GM10248 (cell line): ENCODE measurements around the gene DNAJC5.

Experiments
- CTCF ChIA-PET: fragments of 300-600 bp; sonication (Branson Sonifier 250); formaldehyde crosslinking; extraction: SDS; loops from one replicate; lab custom pipeline; 2021; ENCODE audit warnings: antibody characterized with exemption; lab: Yijun Ruan, JAX
- POLR2A ChIA-PET: fragments of 350-650 bp; sonication (Branson Sonifier 250); formaldehyde crosslinking; extraction: SDS; loops from one replicate; lab custom pipeline; 2020; ENCODE audit warnings: antibody characterized with exemption; lab: Yijun Ruan, JAX
- DNase-seq: peaks from one replicate; pipeline ENCODE4 v3.0.0; 2012; ENCODE audit errors: extremely low spot score
- CTCF ChIP-seq: IDR thresholded peaks from 2 replicates; pipeline ENCODE4 v1.5.1; 2012; ENCODE audit warnings: mild to moderate bottlenecking, low read depth; ENCODE audit errors: extremely low read depth, missing control alignments, control extremely low read depth

The DNAJC5 gene

DNA sequence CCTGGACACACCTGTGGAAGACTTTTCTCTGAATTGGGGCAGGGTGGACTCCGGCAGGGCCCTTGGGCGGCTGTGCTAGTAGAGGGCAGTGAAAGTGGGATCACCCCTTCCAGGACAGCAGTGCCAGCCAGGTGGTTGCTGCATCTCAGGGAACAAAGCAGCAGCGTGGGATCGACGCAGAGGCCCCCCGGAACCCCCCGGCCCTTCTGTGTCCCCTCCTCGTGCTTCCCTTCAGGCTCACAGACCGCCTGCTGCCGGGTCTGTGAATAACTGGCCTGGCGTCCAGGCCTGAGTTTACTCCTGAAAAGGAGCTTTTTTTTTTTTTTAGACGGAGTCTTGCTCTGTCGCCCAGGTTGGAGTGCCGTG is 8.9 kb upstream of the DNAJC5 start:
- ChIA-PET POLR2A (no interaction called here), CTCF (interaction anchor here (1.5 kb wide), 1 partner anchor 348 kb away, joined by 3 read pairs; the partner anchor contains the start of gene PTK6)
- TF ChIP-seq CTCF = no peak
- no peak for DNase-seq

GRCh38 chr20:63886921-63887320 is 8.0 kb upstream of the DNAJC5 start:
- no peak for TF ChIP-seq CTCF
- ChIA-PET POLR2A (no interaction called here), CTCF (interaction anchor here (1.0 to 1.5 kb wide), 2 partner anchors 21 kb away, joined by 3 read pairs; partner anchors contain the start of gene TPD52L2)
- DNase-seq = no peak

DNA sequence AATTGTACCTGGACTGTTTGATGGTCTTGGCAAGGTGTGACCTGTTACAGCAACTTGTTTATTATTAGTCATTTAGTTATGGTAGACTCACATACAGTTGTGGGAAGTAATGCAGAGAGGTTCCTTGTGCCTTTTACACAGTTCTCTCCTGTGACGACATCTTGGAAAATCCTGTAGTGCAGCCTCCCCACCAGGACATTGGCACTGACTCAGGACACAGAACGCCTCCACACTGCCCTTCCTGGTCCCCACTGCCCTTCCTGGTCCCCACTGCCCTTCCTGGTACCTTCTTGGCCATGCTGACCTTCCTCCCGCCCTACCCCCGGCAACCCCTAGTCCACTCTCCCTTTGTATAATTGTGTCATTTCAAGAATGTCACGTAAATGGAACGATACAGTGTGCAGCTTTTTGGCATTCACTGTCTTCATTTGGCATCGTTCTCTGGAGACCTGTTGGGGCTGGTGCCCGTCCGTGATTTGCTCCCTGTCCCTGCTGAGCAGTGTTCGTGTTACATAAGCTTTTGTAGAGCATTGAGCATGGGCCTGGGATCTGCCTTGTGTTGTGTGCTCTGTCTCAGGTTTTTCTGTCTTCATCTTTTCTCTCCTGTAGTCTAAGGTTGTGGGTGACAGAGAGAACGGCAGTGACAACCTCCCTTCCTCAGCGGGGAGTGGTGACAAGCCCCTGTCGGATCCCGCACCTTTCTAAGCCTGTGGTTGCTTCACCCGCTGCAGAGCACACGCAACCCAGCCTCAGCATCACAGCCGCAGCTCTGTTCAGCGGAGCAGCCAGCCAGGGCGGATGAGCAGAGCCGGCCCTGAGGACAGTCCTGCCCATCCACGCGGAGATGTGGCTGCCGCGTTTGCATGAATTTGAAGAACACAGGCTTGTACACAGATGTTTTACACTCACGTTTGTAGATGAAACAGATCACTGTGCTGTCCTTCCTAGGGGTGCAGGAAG is 5.4 kb upstream of the DNAJC5 start:
- POLR2A ChIA-PET = interaction anchor here (0.5 kb wide), 1 partner anchor 169 kb away, joined by 4 read pairs; no protein-coding TSS in a partner anchor
- CTCF ChIA-PET = interaction anchor here (1.2 kb wide), 1 partner anchor 25 kb away, joined by 3 read pairs; no protein-coding TSS in a partner anchor
- no peak for TF ChIP-seq CTCF

DNA sequence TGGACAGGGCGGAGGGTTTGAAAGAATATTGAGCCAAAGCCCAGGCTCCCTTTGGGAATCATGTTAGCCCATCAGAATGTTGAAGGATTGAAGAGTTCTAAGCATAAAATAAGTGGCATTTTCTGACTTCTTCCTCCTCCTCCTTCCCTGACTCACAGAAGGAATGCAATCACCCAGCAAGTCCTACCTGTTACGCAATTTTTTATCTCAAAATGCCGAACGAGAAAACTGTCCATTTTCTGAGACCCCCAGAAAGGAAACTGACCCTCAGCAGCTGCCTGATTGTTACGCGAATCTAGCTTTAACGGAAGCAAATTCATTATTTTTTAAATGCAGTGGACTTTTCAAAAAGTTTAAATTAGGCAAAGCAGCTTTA is 4.7 kb upstream of the DNAJC5 start:
- TF ChIP-seq CTCF = no peak
- CTCF ChIA-PET = interaction anchor here (0.7 kb wide), 1 partner anchor 14 kb away, joined by 3 read pairs; no protein-coding TSS in a partner anchor
- DNase-seq = no peak
- POLR2A ChIA-PET = interaction anchor here (0.5 kb wide), 1 partner anchor 169 kb away, joined by 4 read pairs; no protein-coding TSS in a partner anchor

More for the DNA sequence above, 5.4 kb upstream of the DNAJC5 start:
- DNase-seq = no peak

DNA sequence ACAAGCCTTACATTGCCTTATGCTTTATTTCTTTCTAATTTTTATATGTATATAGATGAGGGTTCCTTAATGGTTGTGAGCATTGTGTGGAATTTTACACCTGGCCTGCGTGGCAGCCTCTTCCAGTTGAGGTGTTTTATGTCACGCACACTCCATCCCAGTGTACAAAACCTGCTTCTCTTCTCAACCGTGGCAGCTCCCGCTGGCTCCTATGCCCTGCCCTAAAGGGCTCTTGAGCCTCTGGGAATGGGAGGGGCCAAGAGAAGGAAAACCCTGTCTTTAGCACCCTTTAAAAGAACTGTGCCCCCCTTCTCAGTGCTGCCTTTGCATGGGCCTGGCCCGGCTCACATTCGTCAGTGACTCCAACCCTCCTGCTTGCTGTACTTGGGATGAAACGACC is 4.3 kb upstream of the DNAJC5 start:
- ChIA-PET CTCF (interaction anchor here (0.7 kb wide), 1 partner anchor 15 kb away, joined by 3 read pairs; no protein-coding TSS in a partner anchor), POLR2A (interaction anchor here (0.5 kb wide), 1 partner anchor 170 kb away, joined by 4 read pairs; no protein-coding TSS in a partner anchor)
- TF ChIP-seq CTCF = no peak
- DNase-seq = no peak
